ENCODE measurements around the gene CUBN. TPM values are rescaled to one million over a fixed set of nuclear protein-coding genes. Genes with fewer than 3 reads are reported as not detected.
"Not testable (repeated sequence)": the region's sequence is repeated elsewhere in the genome, so short reads cannot be mapped to it uniquely, and the experiment has no call there.

Gene CUBN
- total RNA-seq, 1 donor from 2014 or later, result 1.0 TPM

- Mint-ChIP-seq H3K27ac (peak overlapping the region; percentile 35), H3K4me3 (peak overlapping the region; percentile 60), H3K36me3 (peaks cover 10% of the 10 kb centered on the region), H3K4me1 (ENCODE audit: unreplicated experiment) (peaks cover 36% of the 10 kb centered on the region), H3K27me3 (no peaks in the 10 kb centered on the region), H3K9me3 (peaks cover 11% of the 10 kb centered on the region)
- TF ChIP-seq CTCF (conservative IDR thresholded peaks at IDR 0.05), result no peak
- no peak for DNase-seq (ENCODE audit: extremely low spot score, unreplicated experiment)
Observed at GRCh38 chr10:17021656-17022465, 107.8 kb downstream of the CUBN start.

- H3K4me1 Mint-ChIP-seq (ENCODE audit: unreplicated experiment), result peaks cover 31% of the 10 kb centered on the region
- H3K4me3 Mint-ChIP-seq, result no peak overlapping the region
- H3K36me3 Mint-ChIP-seq, result peaks cover 10% of the 10 kb centered on the region
- no peak for DNase-seq (ENCODE audit: extremely low spot score, unreplicated experiment)
- no peak for TF ChIP-seq CTCF (conservative IDR thresholded peaks at IDR 0.05)
- peaks cover 11% of the 10 kb centered on the region for H3K9me3 Mint-ChIP-seq
- no peaks in the 10 kb centered on the region for H3K27me3 Mint-ChIP-seq
- H3K27ac Mint-ChIP-seq, result no peak overlapping the region
Observed at GRCh38 chr10:17019696-17020095, 109.9 kb downstream of the CUBN start.

- H3K4me3 Mint-ChIP-seq; H3K4me1 Mint-ChIP-seq (ENCODE audit: unreplicated experiment); H3K27me3 Mint-ChIP-seq; H3K27ac Mint-ChIP-seq; DNase-seq (ENCODE audit: extremely low spot score, unreplicated experiment): not testable (repeated sequence)
- Mint-ChIP-seq H3K9me3 (peaks cover 12% of the 10 kb centered on the region), H3K36me3 (peaks cover 12% of the 10 kb centered on the region)
Observed at GRCh38 chr10:17013131-17013983, 116.3 kb downstream of the CUBN start.

GRCh38 chr10:17012731-17013130 lies 116.9 kb downstream of the CUBN start:
- Mint-ChIP-seq H3K9me3 (peaks cover 11% of the 10 kb centered on the region), H3K36me3 (peaks cover 11% of the 10 kb centered on the region)
- not testable (repeated sequence) for H3K4me3 Mint-ChIP-seq; H3K4me1 Mint-ChIP-seq (ENCODE audit: unreplicated experiment); DNase-seq (ENCODE audit: extremely low spot score, unreplicated experiment); H3K27me3 Mint-ChIP-seq; H3K27ac Mint-ChIP-seq

- no peaks in the 10 kb centered on the region for H3K27me3 Mint-ChIP-seq
- TF ChIP-seq CTCF (conservative IDR thresholded peaks at IDR 0.05), result no peak
- H3K4me1 Mint-ChIP-seq (ENCODE audit: unreplicated experiment), result peaks cover 11% of the 10 kb centered on the region
- DNase-seq (ENCODE audit: extremely low spot score, unreplicated experiment), result no peak
- H3K27ac Mint-ChIP-seq, result no peak overlapping the region
- peaks cover 7% of the 10 kb centered on the region for H3K36me3 Mint-ChIP-seq
- no peak overlapping the region for H3K4me3 Mint-ChIP-seq
- H3K9me3 Mint-ChIP-seq, result peaks cover 14% of the 10 kb centered on the region
Observed at GRCh38 chr10:17010363-17011145, 119.1 kb downstream of the CUBN start.

- Mint-ChIP-seq H3K4me3 (no peak overlapping the region), H3K36me3 (peaks cover 7% of the 10 kb centered on the region)
Observed at GRCh38 chr10:17009212-17009700, 120.4 kb downstream of the CUBN start.

More at GRCh38 chr10:17009212-17009700, 120.4 kb downstream of the CUBN start:
- no peak for DNase-seq (ENCODE audit: extremely low spot score, unreplicated experiment)
- H3K4me1 Mint-ChIP-seq (ENCODE audit: unreplicated experiment), result peaks cover 13% of the 10 kb centered on the region
- TF ChIP-seq CTCF (conservative IDR thresholded peaks at IDR 0.05), result no peak
- H3K9me3 Mint-ChIP-seq, result peaks cover 14% of the 10 kb centered on the region
- H3K27ac Mint-ChIP-seq, result no peak overlapping the region
- peaks cover 4% of the 10 kb centered on the region for H3K27me3 Mint-ChIP-seq
